ENCODE results near the gene MMD.

DNA sequence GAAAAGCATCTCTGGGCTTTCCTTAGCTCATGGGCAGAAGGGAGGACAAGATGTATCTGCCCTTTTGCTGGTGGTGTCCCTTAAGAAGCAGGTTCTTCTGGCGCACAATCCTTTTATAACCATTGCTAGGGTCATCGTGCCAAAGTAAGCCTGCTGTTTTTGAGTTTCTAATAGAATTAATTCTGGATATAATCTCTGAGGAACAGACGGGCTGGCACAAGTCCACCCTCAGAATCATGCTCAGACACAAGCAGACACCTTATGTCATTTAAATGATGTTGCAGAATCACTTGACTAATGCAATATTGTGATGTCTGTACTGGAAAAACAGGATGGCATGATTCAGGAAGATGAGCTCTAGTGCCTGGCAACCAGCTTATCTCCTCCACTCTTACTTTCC, 18.8 kb upstream of the MMD start:
- TF ChIP-seq USF1 (IDR thresholded peaks at IDR 0.05): no peak
- TF ChIP-seq CEBPB (IDR thresholded peaks at IDR 0.05): no peak
- no peak for TF ChIP-seq MAX (IDR thresholded peaks at IDR 0.05)
- TF ChIP-seq RAD21 (IDR thresholded peaks at IDR 0.05; ENCODE audit: low read depth): no peak
- TF ChIP-seq EP300 (IDR thresholded peaks at IDR 0.05; ENCODE audit: borderline replicate concordance): no peak
- TF ChIP-seq EGR1 (IDR thresholded peaks at IDR 0.05): no peak
- no peak for TF ChIP-seq REST (IDR thresholded peaks at IDR 0.05; ENCODE audit: low read depth)
